WTC11 (cell line): Measurements from ENCODE around the gene TSPO. TPM values are rescaled to one million over a fixed set of nuclear protein-coding genes. Genes with fewer than 3 reads are reported as not detected.

Experiments used
- ATAC-seq: fragments of 200-7000 bp; cut with Tn5 transposase; 2 replicates; pipeline ENCODE4 v1.10.0; 2021; ENCODE audit warnings: mild to moderate bottlenecking, moderate library complexity
- CTCF ChIA-PET: fragments of 300-600 bp; sonication (Branson Sonifier 250); formaldehyde crosslinking; loops from one replicate; lab custom pipeline; 2021; ENCODE audit warnings: antibody characterized with exemption; lab: Charles Lee
- POLR2A ChIA-PET: fragments of 350-600 bp; sonication (Branson Sonifier 250); formaldehyde crosslinking; loops from one replicate; lab custom pipeline; 2021; ENCODE audit warnings: antibody characterized with exemption; lab: Charles Lee
- DNase-seq: peaks from one replicate; pipeline ENCODE4 v3.0.0; 2021; ENCODE audit warnings: low spot score
- H3K27ac Mint-ChIP-seq: 2 replicates; pipeline ENCODE4 v1.8.0; 2021; ENCODE audit warnings: mixed read lengths
- H3K27me3 Mint-ChIP-seq: 2 replicates; pipeline ENCODE4 v1.8.0; 2021; ENCODE audit warnings: low read depth, mild to moderate bottlenecking, moderate library complexity, mixed read lengths
- H3K36me3 Mint-ChIP-seq: 2 replicates; pipeline ENCODE4 v1.8.0; 2021; ENCODE audit warnings: mixed read lengths
- H3K4me1 Mint-ChIP-seq: 2 replicates; pipeline ENCODE4 v1.8.0; 2022; ENCODE audit warnings: mixed read lengths
- H3K4me3 Mint-ChIP-seq: 2 replicates; pipeline ENCODE4 v1.8.0; 2021; ENCODE audit warnings: mild to moderate bottlenecking, moderate library complexity, mixed read lengths
- H3K9me3 Mint-ChIP-seq: 2 replicates; pipeline ENCODE4 v1.8.0; 2021; ENCODE audit warnings: mixed read lengths
- E2F1 ChIP-seq: sonication (generic); formaldehyde crosslinking; IDR thresholded peaks from 2 replicates; pipeline ENCODE4 v1.8.0; 2022; ENCODE audit warnings: mild to moderate bottlenecking, missing genetic modification reagents
- ESRRA ChIP-seq: sonication (generic); formaldehyde crosslinking; IDR thresholded peaks from 2 replicates; pipeline ENCODE4 v1.8.1; 2022; ENCODE audit warnings: mild to moderate bottlenecking, missing genetic modification reagents, borderline replicate concordance
- FOXP4 ChIP-seq: sonication (generic); formaldehyde crosslinking; IDR thresholded peaks from 2 replicates; pipeline ENCODE4 v1.8.0; 2022; ENCODE audit warnings: mild to moderate bottlenecking, missing genetic modification reagents
- HMGXB4 ChIP-seq: sonication (generic); formaldehyde crosslinking; IDR thresholded peaks from 2 replicates; pipeline ENCODE4 v1.8.1; 2023; ENCODE audit warnings: mild to moderate bottlenecking, moderate library complexity, missing genetic modification reagents
- KAT7 ChIP-seq: sonication (generic); formaldehyde crosslinking; IDR thresholded peaks from 2 replicates; pipeline ENCODE4 v1.8.1; 2023; ENCODE audit warnings: missing genetic modification reagents, mild to moderate bottlenecking, borderline replicate concordance
- NFATC4 ChIP-seq: fragments of 250-450 bp; sonication (Bioruptor Pico); IDR thresholded peaks from 2 replicates; pipeline ENCODE4 v1.9.0; 2021; ENCODE audit warnings: mild to moderate bottlenecking
- NFE2L1 ChIP-seq: sonication (generic); formaldehyde crosslinking; IDR thresholded peaks from 2 replicates; pipeline ENCODE4 v1.8.1; 2023; ENCODE audit warnings: missing genetic modification reagents
- NFYB ChIP-seq: sonication (generic); formaldehyde crosslinking; conservative IDR thresholded peaks from 2 replicates; pipeline ENCODE4 v1.8.0; 2022; ENCODE audit warnings: low read depth, missing genetic modification reagents
- PREB ChIP-seq: sonication (generic); formaldehyde crosslinking; IDR thresholded peaks from 2 replicates; pipeline ENCODE4 v1.8.1; 2022; ENCODE audit warnings: mild to moderate bottlenecking, missing genetic modification reagents, moderate library complexity, borderline replicate concordance
- STAT6 ChIP-seq: sonication (generic); formaldehyde crosslinking; conservative IDR thresholded peaks from 2 replicates; pipeline ENCODE4 v1.8.1; 2023; ENCODE audit warnings: mild to moderate bottlenecking, low read depth, missing genetic modification reagents, moderate library complexity
- TP53 ChIP-seq: sonication (generic); formaldehyde crosslinking; IDR thresholded peaks from 2 replicates; pipeline ENCODE4 v1.8.1; 2023; ENCODE audit warnings: mild to moderate bottlenecking, missing genetic modification reagents
- ZMAT4 ChIP-seq: fragments of 250-450 bp; sonication (Bioruptor Pico); IDR thresholded peaks from 2 replicates; pipeline ENCODE4 v1.9.0; 2021; ENCODE audit warnings: mild to moderate bottlenecking
- ZNF121 ChIP-seq: sonication (generic); formaldehyde crosslinking; IDR thresholded peaks from 2 replicates; pipeline ENCODE4 v1.8.0; 2023; ENCODE audit warnings: missing genetic modification reagents
- ZNF671 ChIP-seq: fragments of 250-450 bp; sonication (Bioruptor Pico); IDR thresholded peaks from 2 replicates; pipeline ENCODE4 v1.8.0; 2021; ENCODE audit warnings: mild to moderate bottlenecking
- ZSCAN18 ChIP-seq: fragments of 250-450 bp; sonication (Bioruptor Pico); IDR thresholded peaks from 2 replicates; pipeline ENCODE4 v2.1.2; 2022; ENCODE audit warnings: mild to moderate bottlenecking, moderate library complexity
- total RNA-seq: library from RNA; stranded (reverse); gene quantifications from 3 replicates; pipeline ENCODE4 v1.2.3, GENCODE V29; 2021

TSPO gene
- total RNA-seq, 1 experiment from 2014 or later = 21.9 TPM

GRCh38 chr22:43187171-43188099 lies 36.1 kb downstream of the TSPO start (continued):
- TF ChIP-seq FOXP4 (CRISPR knock-in tag) = peak; percentile 66; the same call in 1 of the 2 replicates

GRCh38 chr22:43188829-43189545 lies 37.6 kb downstream of the TSPO start:
- no peak for DNase-seq
- H3K4me1 Mint-ChIP-seq = peaks cover 22% of the 10 kb centered on the region
- POLR2A ChIA-PET = no interaction called here
- H3K9me3 Mint-ChIP-seq = no peaks in the 10 kb centered on the region
- H3K27me3 Mint-ChIP-seq = peaks cover 22% of the 10 kb centered on the region
- CTCF ChIA-PET = no interaction called here
- peak overlapping the region; percentile 77 for H3K27ac Mint-ChIP-seq
- TF ChIP-seq NFATC4 (no peak), ZSCAN18 (no peak), KAT7 (CRISPR knock-in tag) (no peak), HMGXB4 (CRISPR knock-in tag) (no peak), NFYB (CRISPR knock-in tag) (no peak), ZNF121 (CRISPR knock-in tag) (no peak), ZMAT4 (CRISPR knock-in tag) (no peak), TP53 (no peak)
- TF ChIP-seq, all 79 proteins: peak for 0
- H3K4me3 Mint-ChIP-seq = peak overlapping the region; percentile 25; the same call in 1 of the 2 replicates
- no peaks in the 10 kb centered on the region for H3K36me3 Mint-ChIP-seq
- no peak for ATAC-seq

- H3K27me3 Mint-ChIP-seq = peaks cover 22% of the 10 kb centered on the region
- ChIA-PET POLR2A (no interaction called here), CTCF (interaction anchor here (1.6 kb wide), 1 partner anchor 40 kb away, joined by 5 read pairs; no protein-coding TSS in a partner anchor)
- ATAC-seq = no peak
- H3K4me1 Mint-ChIP-seq = peaks cover 6% of the 10 kb centered on the region
- H3K27ac Mint-ChIP-seq = no peak overlapping the region
- no peak for DNase-seq
- no peaks in the 10 kb centered on the region for H3K9me3 Mint-ChIP-seq
- no peak overlapping the region for H3K4me3 Mint-ChIP-seq
- no peaks in the 10 kb centered on the region for H3K36me3 Mint-ChIP-seq
- TF ChIP-seq PREB (CRISPR knock-in tag) (no peak), STAT6 (CRISPR knock-in tag) (no peak), NFE2L1 (no peak), NFYB (CRISPR knock-in tag) (no peak), ESRRA (CRISPR knock-in tag) (no peak), ZNF671 (CRISPR knock-in tag) (no peak), E2F1 (CRISPR knock-in tag) (no peak)
Measured at GRCh38 chr22:43191831-43192230, 40.5 kb downstream of the TSPO start.
